IPS DF 4.7 (cell line): ENCODE results near the gene SLC7A6.
"Not testable (repeated sequence)": the region's sequence is repeated elsewhere in the genome, so short reads cannot be mapped to it uniquely, and the experiment has no call there.

ENCODE experiments used
- DNase-seq: peaks from one replicate; pipeline ENCODE4 v3.0.0-alpha.2; 2013; ENCODE audit warnings: low spot score; ENCODE audit errors: extremely low read depth

SLC7A6 gene

DNA sequence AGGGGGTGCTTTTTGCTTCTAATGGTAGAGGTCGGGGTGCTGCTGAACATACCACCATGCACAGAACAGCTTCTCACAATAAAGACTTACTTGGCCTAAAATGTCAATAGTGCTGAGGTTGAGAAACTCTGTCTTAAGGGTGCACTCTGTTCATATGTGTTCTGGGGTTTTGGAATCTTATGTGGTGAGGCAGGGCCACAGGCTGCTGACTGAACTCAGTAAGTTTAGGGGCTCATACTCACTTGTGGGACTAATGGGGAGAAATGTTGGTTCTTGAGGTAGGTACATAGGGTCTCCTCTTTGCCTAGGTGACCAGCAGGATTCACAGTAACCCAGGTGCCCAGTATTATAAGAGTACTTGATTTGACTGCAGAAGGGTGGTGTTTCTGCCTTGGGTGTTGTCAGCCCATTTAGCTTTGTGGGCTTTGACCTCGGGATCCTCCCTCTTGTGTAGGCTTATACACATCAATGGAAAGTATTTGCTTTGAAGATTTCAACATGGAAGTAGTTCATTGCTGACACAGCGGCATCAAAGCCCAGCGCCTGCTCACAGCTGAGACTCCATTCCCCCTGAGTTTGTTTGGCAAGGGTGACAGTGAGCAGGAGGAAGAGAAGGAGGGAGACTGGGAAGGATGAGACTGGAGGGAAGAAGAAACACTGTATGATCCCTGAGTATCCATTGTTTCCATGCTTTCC is 17.2 kb downstream of the SLC7A6 start:
- no peak for DNase-seq

DNA sequence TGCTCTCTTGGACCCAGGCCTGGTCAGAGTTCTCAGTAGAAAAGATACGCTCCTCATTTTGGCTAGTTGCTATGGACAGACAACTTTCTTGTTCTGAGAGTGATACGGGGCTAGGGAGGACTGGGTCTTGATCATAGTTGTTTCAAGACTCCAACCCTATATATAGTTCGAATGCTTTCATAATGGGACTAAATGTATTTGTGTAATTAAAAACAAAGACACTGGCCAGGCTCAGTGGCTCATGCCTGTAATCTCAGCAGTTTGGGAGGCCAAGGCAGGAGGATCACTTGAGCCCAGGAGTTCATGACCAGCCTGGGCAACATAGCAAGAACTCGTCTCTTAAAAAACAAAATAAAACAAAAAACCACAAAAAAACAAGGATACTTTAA is 17.7 kb downstream of the SLC7A6 start:
- DNase-seq, result no peak

DNA sequence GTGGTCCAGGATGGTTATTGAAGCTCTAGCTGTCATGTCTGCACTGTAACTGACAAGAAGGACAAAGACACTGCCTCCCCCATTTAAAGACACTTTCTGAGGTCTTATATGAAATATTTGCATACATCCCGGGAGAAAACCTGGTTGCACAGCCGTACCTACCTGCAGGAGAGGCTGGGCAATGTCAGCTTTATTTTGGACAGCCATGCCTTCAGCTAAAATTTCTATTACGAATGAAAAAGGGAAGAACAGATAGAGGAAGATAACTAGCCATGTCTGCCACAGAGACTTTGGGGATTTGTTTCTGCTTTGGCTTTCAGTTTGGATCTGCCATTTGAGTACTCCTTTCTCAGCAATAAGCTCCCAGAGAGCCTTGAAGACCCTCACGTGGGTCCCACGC is 19.0 kb downstream of the SLC7A6 start:
- DNase-seq, result no peak

DNA sequence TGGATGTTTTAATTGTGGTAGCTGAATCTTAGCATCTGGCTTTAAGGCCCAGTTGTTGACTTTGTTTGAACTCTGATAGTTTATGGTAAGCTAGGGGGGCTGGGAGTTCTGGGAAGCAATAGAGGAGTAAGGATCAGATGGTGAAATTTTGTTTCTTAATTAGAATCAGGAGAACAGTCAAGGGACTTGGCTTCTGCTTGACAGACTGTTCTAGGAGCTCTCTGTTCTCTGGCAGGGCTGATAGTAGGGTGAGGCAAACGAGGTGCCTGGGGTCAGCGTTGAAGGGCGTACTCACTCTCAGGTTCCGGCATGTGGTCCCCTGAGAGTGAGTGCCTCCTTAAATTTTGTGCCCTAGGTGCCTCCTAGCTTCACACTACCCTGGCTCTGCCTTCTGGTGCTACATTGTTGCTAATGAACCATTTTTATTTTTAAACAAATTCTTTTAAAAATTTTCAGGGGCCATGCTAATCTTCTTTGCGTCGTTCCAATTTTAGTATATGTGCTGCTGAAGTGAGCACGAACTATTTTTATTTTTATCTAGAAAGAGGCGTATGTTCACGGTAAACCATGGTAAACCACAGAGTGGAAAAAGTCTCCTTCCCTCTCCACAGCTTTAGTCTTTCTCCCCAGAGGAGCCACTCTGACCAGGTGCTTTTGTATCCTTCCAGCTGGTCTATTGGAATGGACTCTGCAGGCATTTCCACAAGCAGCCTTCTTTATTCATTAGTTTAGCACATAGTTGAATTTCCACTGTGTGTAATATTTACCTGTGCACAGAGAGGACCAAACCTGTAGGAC is 19.7 kb downstream of the SLC7A6 start:
- DNase-seq, result no peak

DNA sequence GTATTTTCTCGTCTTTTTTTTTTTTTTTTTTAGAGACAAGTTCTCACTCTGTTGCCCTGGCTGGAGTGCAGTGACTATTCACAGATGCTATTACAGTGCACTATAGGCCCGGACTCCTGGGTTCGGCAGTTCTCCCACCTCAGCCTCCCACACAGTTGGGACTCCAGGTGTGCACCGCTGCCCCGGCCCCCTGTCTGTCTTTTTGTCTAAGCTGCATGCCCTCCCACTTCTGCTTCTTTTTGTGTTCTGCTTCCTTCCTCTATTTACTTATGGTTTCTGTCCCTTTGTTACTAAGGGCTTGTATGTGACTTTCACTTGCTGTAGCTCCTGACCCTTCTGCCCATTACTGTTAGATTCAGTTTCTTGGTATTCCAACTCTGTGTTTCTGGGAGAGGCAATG is 20.5 kb downstream of the SLC7A6 start:
- DNase-seq, result no peak

DNA sequence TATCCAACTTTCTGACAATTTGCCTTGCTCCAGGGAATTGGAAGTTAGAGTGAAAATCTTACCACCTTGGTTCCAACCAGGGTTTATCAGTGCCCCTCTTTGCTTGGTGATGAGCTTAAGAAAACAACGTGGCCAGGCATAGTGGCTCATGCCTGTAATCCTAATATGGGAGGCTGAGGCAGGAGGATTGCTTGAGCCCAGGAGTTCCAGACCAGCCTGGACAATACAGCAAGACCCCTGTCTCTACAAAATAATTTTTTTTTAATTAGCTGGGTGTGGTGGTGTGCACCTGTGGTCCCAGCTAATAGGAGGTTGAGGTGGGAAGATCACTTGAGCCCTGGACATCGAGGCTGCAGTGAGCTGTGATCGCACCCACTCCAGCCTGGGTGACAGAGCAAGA is 21.4 kb downstream of the SLC7A6 start:
- no peak for DNase-seq

DNA sequence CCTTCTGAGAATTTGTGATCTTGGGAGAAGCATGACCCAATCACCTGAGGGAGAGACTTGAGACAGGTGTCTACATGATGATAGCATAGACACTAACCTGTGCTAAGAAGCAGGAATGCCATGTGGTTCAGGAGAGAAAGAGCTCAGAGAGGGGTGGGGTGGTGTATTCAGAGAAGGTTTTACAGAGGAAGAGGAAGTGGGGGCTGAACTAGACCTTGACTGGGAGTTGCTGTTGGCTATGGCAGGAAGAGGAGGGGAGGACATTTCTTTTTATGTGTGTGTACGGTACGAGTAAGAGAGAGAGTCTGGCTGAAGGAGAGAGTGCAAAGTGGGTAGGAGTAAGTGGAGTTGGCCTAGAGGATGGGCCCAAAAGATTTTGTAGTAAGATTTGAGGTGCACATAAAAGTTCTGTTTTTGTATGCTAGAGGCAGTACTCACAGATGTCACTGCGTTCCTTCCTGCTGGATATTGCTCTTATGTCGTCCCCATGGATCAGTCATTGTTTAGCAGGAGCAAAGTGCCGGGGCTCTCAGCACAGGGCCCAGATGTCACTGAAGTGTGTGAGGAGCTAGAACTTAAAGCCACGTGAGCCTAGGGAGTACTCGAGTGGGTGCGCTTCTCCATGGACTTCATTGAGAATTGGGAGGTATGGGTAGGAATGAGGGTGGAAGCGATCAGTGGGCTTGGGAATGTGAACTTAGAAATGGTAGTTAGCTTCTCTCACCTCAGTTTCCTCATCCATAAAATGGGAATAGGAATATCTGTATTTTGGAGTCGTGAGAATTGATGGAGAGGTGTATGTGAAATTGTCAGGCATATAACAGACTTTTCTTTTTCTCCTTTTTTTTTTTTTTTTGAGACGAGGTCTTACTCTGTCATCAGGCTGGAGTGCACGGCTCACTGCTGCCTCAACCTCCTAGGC is 22.1 kb downstream of the SLC7A6 start:
- DNase-seq, result no peak

DNA sequence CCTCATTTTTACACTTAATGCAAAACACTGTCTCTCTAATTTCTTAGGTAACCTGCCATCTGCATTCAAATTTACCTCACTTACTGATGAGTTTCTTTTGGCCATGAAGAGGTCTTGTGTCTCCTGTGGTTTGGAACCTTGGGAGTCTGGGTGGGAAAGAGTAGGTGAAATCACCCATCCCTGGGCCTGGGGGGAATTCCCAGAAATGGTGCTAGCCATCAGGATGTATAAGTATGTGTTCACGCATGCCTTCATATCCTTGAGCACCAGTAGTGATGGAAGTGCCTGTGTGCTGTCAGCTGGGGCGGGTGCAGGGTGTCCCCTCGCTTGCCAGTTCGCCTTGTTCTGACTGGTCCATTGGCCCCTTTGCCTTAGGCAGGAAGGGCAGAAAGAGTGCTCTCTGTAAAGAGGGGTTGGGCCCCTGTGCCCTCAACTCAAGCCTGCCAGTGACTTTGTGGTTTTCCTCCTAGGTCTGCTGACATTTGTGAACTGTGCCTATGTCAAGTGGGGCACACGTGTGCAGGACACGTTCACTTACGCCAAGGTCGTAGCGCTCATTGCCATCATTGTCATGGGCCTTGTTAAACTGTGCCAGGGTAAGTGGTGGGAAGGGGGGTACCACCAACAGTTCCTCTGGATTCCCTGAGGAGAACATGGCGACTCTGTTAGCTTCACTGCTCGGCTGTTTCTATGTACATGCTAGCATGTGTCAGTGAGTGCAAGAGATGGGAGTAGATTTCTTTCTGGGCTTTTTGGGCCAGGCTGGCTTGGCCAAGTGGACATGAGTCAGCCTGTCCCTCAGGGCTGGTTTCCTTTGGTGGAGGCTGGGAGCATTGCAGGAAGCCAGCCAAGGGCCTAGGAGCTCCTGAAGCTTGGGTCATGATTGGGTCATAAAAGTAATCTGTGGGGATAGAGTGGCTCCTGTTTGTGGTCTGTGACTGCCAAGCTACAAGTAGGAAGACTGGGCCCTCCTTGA is 23.2 kb downstream of the SLC7A6 start:
- DNase-seq, result no peak

DNA sequence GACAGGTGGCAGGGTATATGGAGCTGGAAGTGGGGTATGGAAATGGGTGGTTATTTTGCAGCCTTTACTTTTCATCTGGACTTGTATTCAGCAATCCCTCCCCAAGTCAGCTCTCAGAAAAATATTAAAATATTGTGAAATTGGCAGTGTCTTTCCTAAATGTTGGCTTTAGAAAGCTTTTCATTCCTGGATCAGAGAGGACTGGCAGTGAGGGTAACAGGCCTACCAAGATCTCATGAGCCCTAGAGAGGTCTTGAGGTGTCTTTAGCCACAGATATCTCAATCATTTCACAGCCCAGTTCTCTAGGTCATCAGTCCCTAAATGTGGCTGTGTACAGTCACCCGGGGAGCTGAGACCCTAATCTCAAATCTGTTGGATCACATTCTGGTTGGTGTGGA is 23.9 kb downstream of the SLC7A6 start:
- DNase-seq, result no peak

DNA sequence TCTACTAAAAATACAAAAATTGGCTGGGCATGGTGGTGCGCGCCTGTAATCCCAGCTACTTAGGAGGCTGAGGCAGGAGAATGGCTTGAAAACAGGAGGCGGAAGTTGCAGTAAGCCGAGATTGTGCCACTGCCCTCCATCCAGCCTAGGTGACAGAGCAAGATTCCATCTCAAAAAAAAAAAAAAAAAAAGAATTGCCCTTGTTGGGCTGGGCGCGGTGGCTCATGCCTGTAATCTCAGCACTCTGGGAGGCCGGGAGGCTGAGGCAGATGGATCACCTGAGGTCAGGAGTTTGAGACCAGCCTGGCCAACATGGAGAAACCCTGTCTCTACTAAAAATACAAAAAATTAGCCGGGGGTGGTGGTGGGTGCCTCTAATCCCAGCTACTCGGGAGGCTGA is 24.5 kb downstream of the SLC7A6 start:
- DNase-seq, result not testable (repeated sequence)

DNA sequence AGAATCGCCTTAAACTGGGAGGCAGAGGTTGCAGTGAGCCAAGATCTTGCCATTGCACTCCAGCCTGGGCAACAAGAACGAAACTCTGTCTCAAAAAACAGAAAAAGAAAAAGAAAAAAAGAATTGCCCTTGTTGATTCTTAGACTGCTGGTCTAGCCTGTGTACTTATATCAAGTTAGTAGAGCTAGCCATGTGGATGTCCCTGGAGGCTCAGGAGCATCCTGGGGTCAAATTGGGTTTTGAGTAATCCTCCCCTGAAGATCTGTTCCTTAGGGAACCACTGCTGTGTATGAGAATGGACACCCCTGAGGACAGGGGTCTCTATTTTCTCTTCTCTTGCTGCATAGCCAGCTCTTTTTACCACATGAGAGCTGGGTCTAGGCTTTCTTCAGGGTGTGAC is 24.9 kb downstream of the SLC7A6 start:
- DNase-seq, result no peak

DNA sequence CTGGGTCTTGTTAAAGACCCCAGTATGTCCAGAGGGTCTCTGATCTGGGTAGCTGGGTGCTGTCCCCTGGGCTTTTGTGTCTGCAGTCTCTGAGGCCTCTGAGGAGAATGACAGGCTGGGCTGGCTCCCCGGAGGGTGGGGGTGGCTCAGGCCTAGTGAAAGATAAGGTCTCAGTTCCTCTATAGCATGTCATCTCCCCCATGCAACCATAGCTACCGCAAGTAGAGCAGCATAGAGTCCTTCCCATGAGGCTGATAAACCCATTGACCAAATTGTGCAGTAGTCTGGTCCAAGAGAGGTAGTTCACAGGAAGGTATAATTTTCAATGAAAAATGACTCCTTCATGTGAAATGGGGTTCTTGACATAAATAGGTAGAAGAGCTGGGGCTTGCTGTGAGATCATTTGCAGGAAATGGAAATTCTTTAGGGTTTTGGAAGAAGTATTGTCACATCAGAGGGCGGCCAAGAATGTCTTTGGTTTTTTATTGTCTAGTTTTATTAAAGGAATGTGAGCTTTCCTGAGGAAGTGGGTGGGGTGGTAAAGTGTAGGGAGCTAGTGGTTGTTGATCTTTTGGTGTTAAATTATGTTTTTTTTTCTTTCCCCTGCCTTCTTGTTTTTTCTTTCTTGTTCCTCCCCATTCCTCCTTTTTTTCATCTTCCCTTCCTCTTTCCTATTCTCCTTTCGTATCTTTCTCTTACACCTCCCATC is 25.4 kb downstream of the SLC7A6 start:
- no peak for DNase-seq

DNA sequence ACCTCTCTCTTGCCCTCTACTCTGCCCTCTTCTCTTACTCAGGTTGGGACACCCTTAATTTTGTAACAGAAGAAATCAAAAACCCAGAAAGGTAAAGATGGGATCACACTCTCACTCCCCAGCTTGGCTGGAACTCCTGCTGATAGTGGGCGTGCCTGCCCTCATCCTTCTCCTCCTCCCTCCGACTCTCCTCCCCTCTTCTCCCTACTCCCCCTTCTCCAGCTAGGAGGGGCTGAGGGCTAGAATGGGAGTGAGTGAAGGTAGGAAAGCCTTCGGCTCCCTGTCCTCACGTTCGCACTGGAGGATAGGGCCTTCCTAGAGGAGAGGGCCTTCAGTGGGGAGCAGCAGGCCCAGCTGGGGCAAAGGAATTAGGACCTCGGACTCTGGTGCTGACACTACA is 26.1 kb downstream of the SLC7A6 start:
- DNase-seq, result no peak

DNA sequence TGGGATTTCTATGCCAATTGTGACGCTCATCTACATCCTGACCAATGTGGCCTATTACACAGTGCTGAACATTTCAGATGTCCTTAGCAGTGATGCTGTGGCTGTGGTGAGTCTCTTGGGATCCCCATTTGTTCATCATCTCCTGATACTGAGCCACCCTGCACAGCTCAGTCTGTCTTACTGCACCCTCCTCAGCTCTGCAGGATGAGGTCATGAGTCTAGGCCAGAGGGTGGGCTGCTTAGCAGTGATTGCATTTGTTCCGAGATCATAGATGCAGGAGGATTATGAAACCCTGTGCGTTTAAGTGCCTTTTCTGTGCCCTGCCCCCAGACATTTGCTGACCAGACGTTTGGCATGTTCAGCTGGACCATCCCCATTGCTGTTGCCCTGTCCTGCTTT is 26.9 kb downstream of the SLC7A6 start:
- no peak for DNase-seq

DNA sequence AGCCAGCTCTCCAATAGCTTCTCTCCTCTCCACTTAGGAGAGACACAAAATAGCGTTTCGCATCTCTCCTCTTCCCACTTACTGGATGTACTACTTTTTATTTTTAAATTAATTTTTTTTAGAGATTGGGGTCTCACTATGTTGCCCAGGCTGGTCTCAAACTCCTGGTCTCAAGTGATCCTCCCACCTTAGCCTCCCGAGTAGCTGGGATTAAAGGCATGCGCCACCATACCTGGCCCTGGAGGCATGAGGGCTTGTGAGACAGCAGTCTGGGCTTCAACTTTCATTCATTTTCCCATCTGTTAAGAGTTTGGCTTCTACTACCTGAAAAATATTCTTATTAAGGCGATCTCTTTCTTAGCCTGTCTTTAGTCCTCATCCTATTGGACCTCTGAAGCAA is 28.1 kb downstream of the SLC7A6 start:
- DNase-seq, result no peak

DNA sequence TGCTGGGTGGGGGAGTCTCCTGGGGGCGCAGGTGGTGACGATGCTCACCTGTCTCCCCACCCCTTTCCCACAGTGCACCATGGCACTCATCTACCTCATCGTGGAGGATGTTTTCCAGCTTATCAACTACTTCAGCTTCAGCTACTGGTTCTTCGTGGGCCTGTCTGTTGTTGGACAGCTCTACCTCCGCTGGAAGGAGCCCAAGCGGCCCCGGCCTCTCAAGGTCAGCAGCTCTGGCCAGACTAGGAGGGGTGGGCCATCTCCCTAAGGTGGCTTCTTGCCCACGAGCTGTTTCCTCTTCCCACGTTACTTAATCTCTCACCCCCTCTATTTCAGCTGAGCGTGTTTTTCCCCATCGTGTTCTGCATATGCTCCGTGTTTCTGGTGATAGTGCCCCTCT is 32.0 kb downstream of the SLC7A6 start:
- no peak for DNase-seq

DNA sequence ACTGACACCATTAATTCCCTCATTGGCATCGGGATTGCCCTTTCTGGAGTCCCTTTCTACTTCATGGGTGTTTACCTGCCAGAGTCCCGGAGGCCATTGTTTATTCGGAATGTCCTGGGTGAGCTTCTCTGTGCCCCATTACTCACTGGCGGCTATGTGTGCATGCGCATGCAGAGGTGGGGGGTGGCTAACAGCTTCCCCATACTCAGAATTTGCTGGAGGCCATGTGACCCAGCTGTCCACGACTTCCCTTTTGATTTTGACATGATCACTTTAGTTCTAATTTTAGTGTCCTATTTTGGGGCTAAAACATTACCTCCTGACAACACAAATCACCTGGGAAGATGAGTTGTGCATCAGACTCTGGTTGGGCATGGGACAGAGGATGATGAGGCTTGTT is 32.4 kb downstream of the SLC7A6 start:
- DNase-seq, result no peak

DNA sequence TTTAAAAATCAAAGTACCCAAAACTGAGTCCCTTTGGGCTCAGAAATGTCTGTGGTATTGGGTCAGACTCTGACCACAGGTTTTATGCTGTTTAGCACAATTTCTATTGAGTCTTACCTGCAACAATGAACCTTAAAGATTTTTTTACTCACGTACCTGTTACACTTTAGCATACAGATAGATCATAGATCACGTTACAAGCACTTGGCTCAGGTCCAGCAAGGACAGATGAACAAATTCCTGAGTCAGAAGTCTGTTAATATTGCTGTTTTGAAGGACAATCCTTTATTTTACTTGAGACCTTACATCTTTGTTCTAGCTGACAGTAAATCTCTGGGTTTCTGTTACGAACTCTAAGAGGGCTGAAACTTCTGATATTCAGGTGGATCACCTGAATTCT is 33.6 kb downstream of the SLC7A6 start:
- no peak for DNase-seq

DNA sequence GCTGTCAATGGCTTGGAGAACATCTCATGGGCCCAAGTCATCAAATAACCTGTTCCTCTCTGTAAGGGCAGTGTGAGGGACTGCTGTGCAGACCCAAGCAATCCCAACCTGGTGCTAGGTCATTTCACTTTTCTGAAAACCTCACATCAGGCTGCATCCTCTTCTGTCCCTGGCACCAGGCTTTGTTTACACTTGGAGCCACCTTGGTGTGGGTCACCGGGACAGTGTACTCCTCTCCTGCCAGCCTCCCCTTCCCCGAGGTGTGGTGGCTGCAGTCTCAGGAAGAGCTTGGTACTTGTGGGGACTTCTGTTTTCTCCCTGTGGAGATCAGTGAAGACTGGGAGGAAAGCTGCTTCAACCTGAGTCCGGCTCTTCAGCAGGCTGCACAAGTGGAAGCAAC is 34.0 kb downstream of the SLC7A6 start:
- no peak for DNase-seq

DNA sequence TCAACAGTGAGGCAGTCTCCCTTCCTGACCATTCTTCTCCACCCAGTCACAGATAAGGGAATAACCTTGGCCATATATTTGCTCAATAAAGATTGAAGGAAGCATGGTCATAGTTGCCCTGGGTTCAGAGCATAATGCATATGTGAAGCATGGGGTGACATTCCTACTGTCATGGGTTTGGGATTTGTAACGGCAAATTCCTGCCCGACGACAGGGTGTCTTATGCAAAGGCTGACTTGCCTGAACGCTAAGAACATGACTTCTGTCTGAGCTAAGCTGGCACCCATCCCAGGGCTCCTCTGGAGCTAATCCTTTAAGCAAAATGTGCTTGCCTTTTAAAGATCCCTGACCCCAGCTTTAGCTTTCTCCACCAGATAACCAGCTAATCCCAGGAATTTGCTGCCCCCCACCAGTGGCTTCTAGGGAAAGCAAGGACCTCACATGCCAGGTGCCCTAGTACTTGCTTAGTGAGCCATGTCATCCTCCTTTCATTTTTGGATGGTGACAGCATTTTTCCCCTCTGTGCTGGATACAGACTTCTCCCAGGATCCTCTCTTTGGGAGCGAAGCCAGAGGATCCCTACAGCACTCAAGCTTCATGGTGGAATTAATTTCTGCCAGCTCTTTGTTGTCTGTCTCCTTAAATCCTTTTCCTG is 34.7 kb downstream of the SLC7A6 start:
- no peak for DNase-seq
